Measurements from ENCODE around the gene SLC8A2.

Gene SLC8A2

GRCh38 chr19:47485210-47485609 lies 13.5 kb upstream of the SLC8A2 start:
- DNase-seq: no peak

DNA sequence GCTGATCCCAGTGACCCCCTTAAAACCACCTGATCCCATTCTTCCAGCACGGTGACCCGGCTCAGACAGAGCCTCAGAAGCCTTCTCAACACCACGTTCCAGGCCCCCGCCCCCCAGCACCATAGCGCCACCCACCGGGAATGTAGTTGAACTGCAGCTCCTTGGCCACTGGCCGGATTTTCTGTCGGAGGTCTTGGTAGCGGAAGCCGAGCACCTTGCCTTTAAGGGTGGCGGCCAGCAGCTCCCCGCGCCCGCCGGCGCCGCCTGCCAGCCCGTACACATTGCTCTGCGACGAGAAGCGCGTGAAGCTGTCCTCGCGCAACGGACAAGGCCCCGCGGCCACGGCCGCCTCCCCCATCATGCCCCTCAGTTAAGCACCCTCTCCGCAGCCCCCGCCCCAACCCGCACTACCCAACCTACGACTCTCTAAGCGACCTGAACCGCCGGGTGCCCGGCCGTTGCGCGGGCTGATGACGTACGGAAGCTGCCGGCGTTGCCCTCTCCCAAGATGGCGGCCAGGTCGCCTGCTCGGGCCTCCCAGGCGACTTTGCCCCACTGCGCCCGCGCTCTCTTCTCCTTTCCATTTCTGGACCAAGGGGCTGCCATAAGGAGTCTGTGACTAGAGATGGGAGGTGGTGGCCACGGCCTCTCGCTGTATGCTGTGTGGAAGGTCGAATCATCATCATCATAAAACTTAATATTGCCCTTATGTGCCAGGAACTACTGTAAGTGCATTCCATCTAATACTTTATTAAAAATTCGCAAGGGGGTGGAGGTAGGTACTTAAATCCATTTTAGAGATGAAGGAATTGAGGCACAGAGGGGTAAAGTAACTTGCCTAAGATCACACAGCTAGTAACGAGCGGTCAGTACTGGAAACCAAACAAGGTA lies 12.4 kb upstream of the SLC8A2 start, which contains the start of gene KPTN:
TSS of gene KPTN (minus strand) at position 420 of the 891 bp plus-strand sequence. CDS start at position 361, 59 bp downstream.
- peak; percentile 73 for DNase-seq

- DNase-seq: no peak
Measured at GRCh38 chr19:47483200-47483599, 11.5 kb upstream of the SLC8A2 start.

- no peak for DNase-seq
Measured at GRCh38 chr19:47481460-47482052, 9.9 kb upstream of the SLC8A2 start.

- DNase-seq: no peak
Measured at GRCh38 chr19:47480658-47481057, 9.0 kb upstream of the SLC8A2 start.

DNA sequence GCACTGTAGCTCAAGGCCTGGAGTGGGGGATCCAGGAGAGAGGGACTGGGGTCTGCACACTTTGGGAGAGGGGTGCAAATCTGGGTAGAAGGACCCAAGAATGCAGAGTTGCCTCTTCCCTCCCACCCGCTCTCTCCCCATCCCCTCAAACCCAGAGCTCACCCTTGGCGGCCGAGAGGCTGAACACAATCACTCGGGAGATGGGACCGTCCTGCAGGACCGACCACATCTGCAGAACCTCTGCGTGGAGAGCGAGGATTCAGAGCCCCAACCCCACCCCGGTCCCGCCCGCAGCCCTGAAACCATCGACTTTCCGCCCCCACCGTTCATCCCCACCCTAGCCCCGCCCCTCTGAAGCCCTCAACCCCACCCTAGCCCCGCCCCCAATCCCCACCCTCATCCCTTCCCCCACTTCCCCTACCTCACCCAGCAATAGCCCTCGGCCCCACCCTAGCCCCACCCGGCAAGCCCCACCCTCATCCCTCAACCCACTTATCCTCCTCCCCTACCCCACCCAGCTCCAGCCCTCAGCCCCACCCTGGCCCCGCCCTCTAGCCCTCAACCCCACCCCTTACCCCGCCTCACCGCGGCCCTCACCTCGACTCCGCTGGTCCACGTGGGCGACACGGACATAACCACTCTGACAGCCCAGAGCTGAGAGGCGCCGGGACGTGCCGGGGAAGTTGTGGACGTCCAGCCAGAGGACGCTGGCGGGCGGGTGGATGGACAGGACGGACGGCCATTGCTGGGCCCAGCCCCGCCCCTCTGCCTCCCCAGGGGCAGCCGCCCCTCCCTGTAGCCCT lies 8.2 kb upstream of the SLC8A2 start:
- DNase-seq: no peak

GRCh38 chr19:47476438-47476972 lies 4.8 kb upstream of the SLC8A2 start:
- DNase-seq: no peak

DNA sequence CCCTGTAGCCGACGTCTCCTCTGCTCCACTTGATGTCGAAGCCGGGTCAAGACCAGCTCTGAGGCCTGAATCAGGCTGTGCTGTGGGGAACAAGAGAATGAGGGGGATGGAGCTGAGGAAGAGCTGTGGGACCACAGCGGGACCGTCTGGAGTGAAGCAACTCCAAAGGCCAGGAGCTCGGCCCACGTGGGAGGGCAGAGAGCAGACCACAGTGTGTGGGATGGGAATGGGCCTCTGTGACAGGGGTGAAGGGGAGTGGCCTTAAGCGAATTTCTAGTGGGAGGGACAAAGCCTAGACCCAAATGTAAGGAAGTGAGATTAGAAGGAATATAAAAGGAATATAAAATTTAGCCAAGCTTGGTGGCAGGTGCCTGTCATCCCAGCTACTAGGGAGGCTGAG lies 3.8 kb upstream of the SLC8A2 start:
- no peak for DNase-seq

DNA sequence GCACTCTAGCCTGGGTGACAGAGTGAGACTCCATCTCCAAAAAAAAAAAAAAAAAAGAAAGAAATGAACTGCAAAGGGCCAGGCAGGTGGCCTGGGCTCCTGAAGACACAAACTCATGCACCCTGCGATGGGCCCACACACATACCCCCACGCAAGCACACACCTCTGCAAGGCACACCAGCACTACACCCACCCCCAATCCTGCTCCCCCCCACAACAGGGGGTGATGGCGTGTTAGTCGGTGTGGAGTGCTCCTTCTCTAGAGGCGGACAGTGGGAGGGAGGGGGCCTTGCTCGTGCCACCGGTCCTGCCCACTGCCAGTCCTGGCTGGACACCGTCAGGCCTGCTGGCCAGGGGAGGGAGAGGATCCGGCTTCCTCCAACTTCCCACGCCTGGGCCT lies 1.6 kb upstream of the SLC8A2 start:
- no peak for DNase-seq

DNA sequence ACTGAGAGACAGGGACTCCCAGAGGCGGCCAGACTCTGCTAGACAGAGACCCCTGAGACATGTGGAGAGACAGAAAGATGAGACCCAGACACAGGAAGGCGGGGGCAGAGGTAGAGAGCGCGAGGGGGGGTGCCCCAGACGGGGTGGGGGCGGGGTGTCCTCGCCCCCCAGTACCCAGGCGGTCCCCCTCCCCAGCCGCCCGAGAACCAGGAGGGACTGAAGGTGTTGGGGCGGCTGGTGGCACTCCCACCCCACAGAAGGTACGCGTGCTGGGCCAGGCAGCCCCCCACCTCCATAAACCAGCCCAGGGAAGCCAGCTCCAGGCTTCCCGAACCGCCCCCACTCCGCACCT lies 336 bp downstream of the SLC8A2 start:
- no peak for DNase-seq

DNA sequence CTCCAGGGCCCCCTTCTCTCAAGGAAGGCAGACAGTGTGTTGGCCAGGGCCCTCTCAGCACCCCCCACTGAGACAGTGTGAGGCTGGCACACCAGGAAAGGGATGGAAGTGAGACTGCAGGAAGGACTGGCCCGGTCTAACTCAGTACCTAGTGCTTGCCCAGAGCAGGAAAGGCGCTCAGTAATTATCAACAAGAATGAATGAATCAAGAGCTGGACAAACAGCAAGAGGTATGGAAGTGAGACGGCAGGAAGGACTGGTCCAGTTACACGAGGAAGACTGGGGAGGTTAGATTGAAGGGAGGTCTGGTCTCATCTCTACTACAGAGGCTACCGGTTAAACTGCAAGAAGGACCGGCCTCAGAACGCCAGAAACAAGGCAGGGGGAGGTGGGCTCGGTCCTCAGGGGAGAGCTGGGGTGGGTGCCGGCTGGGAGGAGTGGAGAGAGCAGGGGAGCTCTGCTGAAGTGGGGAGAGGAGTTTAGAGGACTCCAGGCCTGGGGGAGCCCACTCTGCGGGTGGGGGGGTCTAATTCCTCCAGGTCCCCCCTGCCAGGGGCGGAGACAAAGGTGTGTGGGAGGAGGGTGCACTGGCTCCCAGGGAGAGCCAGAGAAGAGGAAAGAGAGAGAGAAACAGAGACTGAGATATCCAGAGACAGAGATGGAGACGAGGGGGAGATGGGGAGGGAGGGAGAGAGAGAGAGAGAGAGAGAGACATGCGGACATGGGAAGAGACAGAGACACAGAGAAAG lies 1.1 kb downstream of the SLC8A2 start:
- DNase-seq: no peak

DNA sequence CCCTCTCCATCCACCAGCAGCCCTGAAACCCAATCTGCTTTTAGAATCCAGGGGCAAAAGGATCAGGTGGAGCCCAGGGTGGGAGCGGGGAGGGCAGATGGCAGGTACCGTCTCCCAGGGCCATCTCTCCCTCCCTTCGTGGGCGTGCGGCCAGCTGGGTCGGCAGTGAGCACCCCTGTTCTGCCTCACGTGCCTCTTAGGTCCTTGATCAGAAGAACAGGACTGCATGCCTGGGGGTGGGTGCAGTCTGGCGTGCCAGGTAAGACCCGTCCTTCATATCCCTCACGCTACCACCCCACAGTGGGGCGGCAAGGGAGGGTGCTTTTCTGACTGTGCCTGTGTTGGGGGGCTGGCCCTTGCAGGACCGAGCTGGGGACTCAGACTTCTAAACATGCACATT lies 2.0 kb downstream of the SLC8A2 start:
- DNase-seq: no peak

DNA sequence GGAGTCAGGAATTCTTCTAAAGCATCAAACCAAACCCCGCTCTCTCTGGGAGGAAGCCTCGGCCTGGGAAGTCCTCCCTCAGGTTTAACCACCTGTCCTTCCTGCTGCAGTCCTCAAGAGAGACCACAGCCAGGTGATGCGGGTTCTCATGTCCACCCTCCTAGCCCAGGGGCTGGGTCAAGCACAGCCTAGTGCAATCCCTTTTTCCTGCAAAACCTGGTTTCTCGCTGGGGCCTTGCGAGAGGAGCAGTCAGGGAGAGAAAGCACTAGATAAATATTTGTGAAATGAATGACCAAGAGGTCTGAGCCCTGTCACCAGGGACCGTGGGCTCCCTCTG lies 2.4 kb downstream of the SLC8A2 start:
- DNase-seq: no peak

DNA sequence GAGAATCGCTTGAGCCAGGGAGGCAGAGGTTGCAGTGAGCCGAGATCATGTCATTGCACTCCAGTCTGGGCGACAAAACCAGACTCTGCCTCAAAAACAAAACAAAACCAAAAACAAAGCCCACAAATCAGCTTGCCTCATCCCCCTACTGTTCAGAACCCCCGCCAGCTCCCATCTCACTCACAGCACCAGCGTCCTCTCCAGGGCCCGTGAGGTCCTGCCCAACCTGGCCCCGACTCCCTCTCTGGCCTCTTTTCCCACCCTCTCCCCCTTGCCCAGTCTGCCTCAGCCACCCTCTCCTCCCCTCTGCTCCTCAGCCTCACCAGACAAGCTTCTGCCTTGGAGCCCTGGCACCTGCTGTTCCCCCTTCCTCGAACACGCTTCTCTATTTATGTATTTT lies 3.8 kb downstream of the SLC8A2 start:
- no peak for DNase-seq

DNA sequence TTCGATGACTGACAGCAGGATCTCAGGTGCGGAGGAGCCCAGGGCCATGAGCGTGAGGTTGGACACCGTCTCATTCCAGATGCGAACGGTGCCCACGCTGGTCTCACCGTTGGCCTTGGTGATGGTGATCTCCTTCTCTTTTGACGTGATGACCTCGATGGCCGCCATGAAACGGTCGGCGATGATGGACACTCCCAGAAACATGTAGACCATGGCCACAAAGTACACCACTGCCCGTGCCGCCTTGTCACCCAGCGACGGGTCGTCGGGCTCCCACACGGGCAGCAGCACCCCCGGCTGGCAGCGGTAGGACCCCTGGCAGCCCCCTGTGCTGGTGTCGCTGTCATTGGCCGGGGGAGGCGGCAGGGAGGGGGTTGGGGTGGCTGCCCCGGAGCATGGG lies 5.7 kb downstream of the SLC8A2 start:
- DNase-seq: no peak

- no peak for DNase-seq
Measured at GRCh38 chr19:47464675-47465419, 6.8 kb downstream of the SLC8A2 start.

- no peak for DNase-seq
Measured at GRCh38 chr19:47461876-47462275, 9.8 kb downstream of the SLC8A2 start.

DNA sequence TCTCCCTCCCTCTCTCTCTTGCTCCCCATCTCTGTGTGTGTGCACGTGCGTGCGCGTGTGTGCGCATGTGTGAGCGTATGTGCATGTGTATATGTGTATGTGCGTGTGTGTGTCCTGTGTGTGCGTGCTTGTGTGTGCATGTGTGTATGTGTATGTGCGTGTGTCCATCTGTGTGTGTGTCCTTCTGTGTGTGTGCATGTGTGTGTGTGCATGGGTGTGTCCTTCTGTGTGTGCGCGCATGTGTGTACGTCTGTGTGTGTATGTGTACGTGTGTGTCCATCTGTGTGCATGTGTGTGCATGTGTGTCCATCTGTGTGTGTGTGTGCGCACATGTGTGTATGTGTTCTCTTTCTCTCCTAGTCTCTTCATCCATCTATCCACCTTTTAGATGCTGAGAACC lies 12.2 kb downstream of the SLC8A2 start:
- no peak for DNase-seq

- DNase-seq: no peak
Measured at GRCh38 chr19:47458672-47459071, 13.0 kb downstream of the SLC8A2 start.

DNA sequence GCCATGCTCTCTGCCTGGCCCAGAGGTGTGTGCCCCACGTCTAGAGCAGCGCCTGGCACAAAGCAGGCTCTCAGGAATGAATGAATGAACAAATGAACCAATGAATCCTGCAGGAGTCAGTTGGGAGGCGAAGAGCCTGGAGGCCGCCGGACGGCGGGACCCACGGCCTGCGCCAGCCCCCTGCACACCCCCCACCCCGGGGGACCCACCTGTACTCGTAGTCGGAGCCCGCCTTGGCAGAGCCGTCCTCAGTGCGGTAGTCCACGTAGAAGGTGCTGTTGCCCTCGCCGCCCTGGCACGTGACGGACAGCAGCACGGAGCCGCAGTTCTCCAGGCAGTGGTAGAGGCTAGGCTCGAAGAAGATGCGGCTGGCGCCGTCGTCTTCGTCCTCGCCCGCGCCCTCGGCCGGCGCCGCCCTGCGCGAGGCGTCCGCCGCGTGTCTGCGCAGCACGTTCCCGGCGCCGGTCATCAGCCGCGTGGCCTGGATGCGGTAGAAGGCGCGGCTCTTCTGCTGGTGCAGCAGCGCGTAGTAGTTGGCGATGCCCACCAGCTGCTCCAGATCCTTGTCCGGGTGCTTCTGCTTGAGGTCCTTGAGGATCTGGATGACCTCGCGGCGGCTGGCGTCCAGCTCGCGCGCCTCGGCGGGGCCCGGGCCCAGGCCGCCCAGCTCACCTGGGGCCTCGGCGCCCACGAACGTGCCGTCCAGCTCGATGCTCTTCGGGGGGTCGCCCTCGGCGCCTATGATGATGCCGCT lies 14.8 kb downstream of the SLC8A2 start:
- DNase-seq: no peak

DNA sequence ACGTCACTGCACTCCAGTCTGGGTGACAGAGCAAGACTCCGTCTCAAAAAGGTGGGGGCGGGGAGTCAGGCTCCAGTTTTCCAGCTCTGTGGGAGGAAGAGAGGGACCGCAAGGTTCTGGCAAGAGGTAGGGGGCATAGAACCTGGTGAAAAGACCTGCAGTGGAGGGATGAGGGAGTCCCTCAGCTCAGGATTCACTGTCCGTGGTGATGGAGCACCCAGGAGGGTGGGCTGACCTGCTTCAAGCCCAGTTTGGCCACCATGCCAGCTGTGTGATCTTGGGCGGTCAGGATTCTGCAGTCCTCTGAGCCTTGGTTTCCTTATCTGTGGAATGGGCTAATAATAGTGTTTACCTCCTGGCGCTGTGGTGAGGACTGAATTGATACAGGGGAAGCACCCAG lies 21.2 kb downstream of the SLC8A2 start:
- DNase-seq: no peak
